GM23338 (cell line): ENCODE data around the gene DAAM1. TPM values are rescaled to one million over a fixed set of nuclear protein-coding genes. Genes with fewer than 3 reads are reported as not detected.

Experiments
- ATAC-seq: fragments of 200-7000 bp; cut with Tn5 transposase; 3 replicates; pipeline ENCODE4 v1.9.1; 2020
- DNase-seq: peaks from one replicate; pipeline ENCODE4 v3.0.0-alpha.2; 2015; ENCODE audit warnings: low spot score
- H2AFZ ChIP-seq: fragments of 200-600 bp; sonication (generic); 2 replicates; pipeline ENCODE4 v1.8.0; 2016; ENCODE audit warnings: antibody characterized with exemption, mild to moderate bottlenecking, moderate library complexity
- H3F3A ChIP-seq: fragments of 200-600 bp; sonication (generic); replicated peaks from 2 replicates; pipeline ENCODE4 v1.8.0; 2017; ENCODE audit warnings: antibody characterized with exemption, mixed run types, low read depth
- H3K27ac ChIP-seq: fragments of 200-600 bp; sonication (generic); 2 replicates; pipeline ENCODE4 v1.6.1; 2016; ENCODE audit warnings: low read depth
- H3K27me3 ChIP-seq: fragments of 200-600 bp; sonication (generic); 2 replicates; pipeline ENCODE4 v1.8.0; 2016; ENCODE audit warnings: mild to moderate bottlenecking, mixed run types, moderate library complexity; ENCODE audit not compliant: insufficient read depth
- H3K36me3 ChIP-seq: fragments of 200-600 bp; sonication (generic); 2 replicates; pipeline ENCODE4 v1.8.0; 2016; ENCODE audit warnings: mild to moderate bottlenecking; ENCODE audit not compliant: insufficient read depth
- H3K4me1 ChIP-seq: fragments of 200-600 bp; sonication (generic); 2 replicates; pipeline ENCODE4 v1.8.0; 2016; ENCODE audit warnings: mild to moderate bottlenecking, moderate library complexity; ENCODE audit not compliant: insufficient read depth
- H3K4me2 ChIP-seq: fragments of 200-600 bp; sonication (generic); 2 replicates; pipeline ENCODE4 v1.7.1; 2017; ENCODE audit warnings: mixed run types
- H3K4me3 ChIP-seq: fragments of 200-600 bp; sonication (generic); 2 replicates; pipeline ENCODE4 v1.6.1; 2016; ENCODE audit warnings: mixed run types
- H3K79me2 ChIP-seq: fragments of 200-600 bp; sonication (generic); replicated peaks from 2 replicates; pipeline ENCODE4 v1.8.0; 2017; ENCODE audit warnings: mild to moderate bottlenecking; ENCODE audit not compliant: insufficient read depth
- H3K9me2 ChIP-seq: fragments of 200-600 bp; sonication (generic); 2 replicates; pipeline ENCODE4 v1.8.0; 2017; ENCODE audit not compliant: insufficient read depth
- H4K20me1 ChIP-seq: fragments of 200-600 bp; sonication (generic); replicated peaks from 2 replicates; pipeline ENCODE4 v1.8.0; 2017; ENCODE audit warnings: mild to moderate bottlenecking; ENCODE audit not compliant: insufficient read depth
- H3K27ac Mint-ChIP-seq: 2 replicates; pipeline ENCODE4 v1.8.0; 2020; ENCODE audit warnings: inconsistent platforms, mild to moderate bottlenecking, moderate library complexity, mixed read lengths
- H3K27me3 Mint-ChIP-seq: 3 replicates; pipeline ENCODE4 v1.8.0; 2022; ENCODE audit warnings: low read depth, mild to moderate bottlenecking, moderate library complexity, mixed read lengths, inconsistent platforms; ENCODE audit not compliant: insufficient read depth, poor library complexity
- H3K36me3 Mint-ChIP-seq: 3 replicates; pipeline ENCODE4 v1.8.0; 2021; ENCODE audit warnings: low read depth, mild to moderate bottlenecking, inconsistent platforms, moderate library complexity, mixed read lengths
- H3K4me1 Mint-ChIP-seq: 3 replicates; pipeline ENCODE4 v1.8.0; 2020; ENCODE audit warnings: mild to moderate bottlenecking, inconsistent platforms, mixed read lengths
- H3K4me3 Mint-ChIP-seq: 3 replicates; pipeline ENCODE4 v1.8.0; 2021; ENCODE audit warnings: moderate library complexity, mild to moderate bottlenecking, inconsistent platforms, mixed read lengths
- H3K9me3 Mint-ChIP-seq: 3 replicates; pipeline ENCODE4 v1.8.0; 2020; ENCODE audit warnings: moderate library complexity, mild to moderate bottlenecking, inconsistent platforms, mixed read lengths
- CREB1 ChIP-seq: fragments of 250-450 bp; sonication (Bioruptor Pico); IDR thresholded peaks from 2 replicates; pipeline ENCODE4 v1.5.0; 2020; ENCODE audit warnings: low read depth, mild to moderate bottlenecking, moderate library complexity
- CTCF ChIP-seq, 2 experiments: fragments of 200-600 bp in 1 of 2; sonication (generic) in 1 of 2; conservative IDR thresholded peaks; 2 replicates each; pipeline versions ENCODE4 v1.5.1 to v1.6.1; 2016 to 2017; ENCODE audit warnings: antibody characterized with exemption in 2 of 2, low read depth in 2 of 2, mild to moderate bottlenecking in 2 of 2, moderate library complexity in 1 of 2
- ETS1 ChIP-seq: IDR thresholded peaks from 2 replicates; pipeline ENCODE4 v1.6.1; 2016; ENCODE audit warnings: antibody characterized with exemption
- EZH2 ChIP-seq: fragments of 200-600 bp; sonication (generic); IDR thresholded peaks from one replicate; pipeline ENCODE4 v1.8.0; 2017; ENCODE audit warnings: antibody characterized with exemption, mild to moderate bottlenecking, low read depth; ENCODE audit not compliant: unreplicated experiment
- NANOG ChIP-seq: IDR thresholded peaks from 2 replicates; pipeline ENCODE4 v1.6.1; 2016; ENCODE audit warnings: antibody characterized with exemption, borderline replicate concordance
- POLR2AphosphoS5 ChIP-seq: IDR thresholded peaks from 2 replicates; pipeline ENCODE4 v1.6.1; 2016; ENCODE audit warnings: antibody characterized with exemption, low read depth
- REST ChIP-seq: IDR thresholded peaks from one replicate; pipeline ENCODE4 v1.6.1; 2018; ENCODE audit warnings: antibody characterized with exemption; ENCODE audit not compliant: unreplicated experiment
- STAT1 ChIP-seq: IDR thresholded peaks from one replicate; pipeline ENCODE4 v1.6.1; 2016; ENCODE audit warnings: antibody characterized with exemption; ENCODE audit not compliant: unreplicated experiment
- ZNF114 ChIP-seq: fragments of 250-450 bp; sonication (Bioruptor Pico); IDR thresholded peaks from 2 replicates; pipeline ENCODE4 v1.5.0; 2020; ENCODE audit warnings: mild to moderate bottlenecking, moderate library complexity
- ZNF331 ChIP-seq: fragments of 250-450 bp; sonication (Bioruptor Pico); IDR thresholded peaks from 2 replicates; pipeline ENCODE4 v1.5.0; 2020; ENCODE audit warnings: low read depth, mild to moderate bottlenecking, moderate library complexity
- polyA plus RNA-seq: library from polyadenylated mRNA; unstranded; fragments of >200 nt; fragmentation: Nextera tagmentation; extraction: Ambion mirVana; gene quantifications from 2 replicates; pipeline ENCODE4 v1.2.1, GENCODE V29; 2016
- total RNA-seq: library from RNA; depleted of rRNA; stranded (reverse); fragments of >200 nt; shearing (Covaris generic); gene quantifications from 2 replicates; pipeline ENCODE4 v1.2.3, GENCODE V29; 2014

DAAM1 gene
- total and polyA plus RNA-seq, 2 experiments from 2014 or later = 36.3 to 42.1 TPM

GRCh38 chr14:59346329-59346728 lies 157.9 kb downstream of the DAAM1 start (continued):
- TF ChIP-seq CTCF (conservative IDR thresholded peaks at IDR 0.05; ENCODE audit: low read depth in 2 of 2) (no peak), ETS1 (no peak), EZH2 (no peak), POLR2AphosphoS5 (no peak)

GRCh38 chr14:59346796-59347510 lies 158.5 kb downstream of the DAAM1 start:
- Mint-ChIP-seq H3K4me1 (peaks cover 29% of the 10 kb centered on the region), H3K4me3 (no peak overlapping the region), H3K36me3 (peaks cover 4% of the 10 kb centered on the region; the same call in 1 of the 3 replicates), H3K27me3 (peaks cover 5% of the 10 kb centered on the region), H3K9me3 (no peaks in the 10 kb centered on the region), H3K27ac (no peak overlapping the region)
- no peaks in the 10 kb centered on the region for H3K27me3 ChIP-seq
- no peak overlapping the region for H3K4me2 ChIP-seq
- no peaks in the 10 kb centered on the region for H3K79me2 ChIP-seq
- no peak overlapping the region for H2AFZ ChIP-seq
- H3F3A ChIP-seq = no peaks in the 10 kb centered on the region
- no peak for ATAC-seq
- no peak overlapping the region for H3K27ac ChIP-seq
- no peaks in the 10 kb centered on the region; the same call in 1 of the 2 replicates for H3K9me2 ChIP-seq
- no peak for DNase-seq
- no peaks in the 10 kb centered on the region; the same call in 1 of the 2 replicates for H3K36me3 ChIP-seq
- no peaks in the 10 kb centered on the region for H4K20me1 ChIP-seq
- H3K4me1 ChIP-seq = peaks cover 25% of the 10 kb centered on the region
- H3K4me3 ChIP-seq = no peak overlapping the region
- TF ChIP-seq ZNF114 (CRISPR knock-in tag) = no peak
- TF ChIP-seq CTCF (conservative IDR thresholded peaks at IDR 0.05; ENCODE audit: low read depth in 2 of 2) = no peak
- no peak for TF ChIP-seq NANOG
- TF ChIP-seq POLR2AphosphoS5 = no peak
- TF ChIP-seq ETS1 = no peak
- TF ChIP-seq REST = no peak
- no peak for TF ChIP-seq ZNF331
- no peak for TF ChIP-seq CREB1 (CRISPR knock-in tag)
- TF ChIP-seq EZH2 = no peak
- TF ChIP-seq STAT1 = no peak
